HS-5 (cell line): Measurements from ENCODE around the gene DSN1.

Source experiments
- DNase-seq: peaks from one replicate; pipeline ENCODE4 v3.0.0-alpha.2; 2012; ENCODE audit warnings: low read depth

DSN1 gene

GRCh38 chr20:36795691-36796090 lies 22.1 kb upstream of the DSN1 start:
- no peak for DNase-seq

GRCh38 chr20:36794116-36794474 lies 20.5 kb upstream of the DSN1 start:
- DNase-seq: no peak

GRCh38 chr20:36793294-36794115 lies 19.9 kb upstream of the DSN1 start:
- no peak for DNase-seq

GRCh38 chr20:36792422-36792821 lies 18.9 kb upstream of the DSN1 start:
- DNase-seq: peak; percentile 29

GRCh38 chr20:36791862-36792261 lies 18.3 kb upstream of the DSN1 start:
- DNase-seq: no peak

GRCh38 chr20:36786663-36787062 lies 13.1 kb upstream of the DSN1 start:
- no peak for DNase-seq

- DNase-seq: no peak
Measured at GRCh38 chr20:36786246-36786645, 12.7 kb upstream of the DSN1 start.

GRCh38 chr20:36785308-36785707 lies 11.7 kb upstream of the DSN1 start:
- no peak for DNase-seq

- no peak for DNase-seq
Measured at GRCh38 chr20:36784900-36785299, 11.3 kb upstream of the DSN1 start.

- no peak for DNase-seq
Measured at GRCh38 chr20:36784116-36784515, 10.6 kb upstream of the DSN1 start.

GRCh38 chr20:36779656-36780025 lies 6.1 kb upstream of the DSN1 start:
- DNase-seq: no peak

- DNase-seq: no peak
Measured at GRCh38 chr20:36778831-36779655, 5.5 kb upstream of the DSN1 start.

- DNase-seq: no peak
Measured at GRCh38 chr20:36777576-36777975, 4.0 kb upstream of the DSN1 start.

- DNase-seq: no peak
Measured at GRCh38 chr20:36777167-36777566, 3.6 kb upstream of the DSN1 start.

- no peak for DNase-seq
Measured at GRCh38 chr20:36775826-36776225, 2.3 kb upstream of the DSN1 start.

GRCh38 chr20:36775196-36775595 lies 1.6 kb upstream of the DSN1 start:
- DNase-seq: no peak

- no peak for DNase-seq
Measured at GRCh38 chr20:36773107-36773596, 411 bp downstream of the DSN1 start.

- no peak for DNase-seq
Measured at GRCh38 chr20:36770680-36771079, 2.9 kb downstream of the DSN1 start.

- DNase-seq: no peak
Measured at GRCh38 chr20:36768768-36769430, 4.7 kb downstream of the DSN1 start.

- DNase-seq: no peak
Measured at GRCh38 chr20:36761125-36761524, 12.4 kb downstream of the DSN1 start.

- no peak for DNase-seq
Measured at GRCh38 chr20:36760647-36761046, 12.9 kb downstream of the DSN1 start.

GRCh38 chr20:36758276-36758675 lies 15.3 kb downstream of the DSN1 start:
- no peak for DNase-seq

GRCh38 chr20:36756496-36756895 lies 17.1 kb downstream of the DSN1 start:
- DNase-seq: no peak
